Keratinocyte (primary cell): ENCODE data around the gene NCAM2. TPM values are rescaled to one million over a fixed set of nuclear protein-coding genes. Genes with fewer than 3 reads are reported as not detected.

Source experiments
- DNase-seq: peaks from one replicate; pipeline ENCODE4 v3.0.0-alpha.2; 2011; ENCODE audit warnings: low read depth, missing footprints, low spot score
- FAIRE-seq: peaks from 2 replicates; lab custom pipeline; 2011; peaks lifted over from hg19 to GRCh38; lab: Jason Lieb, UNC
- H2AFZ ChIP-seq: 2 replicates; pipeline ENCODE4 v1.6.0; 2012; ENCODE audit warnings: low read length, control low read depth, inconsistent platforms; ENCODE audit not compliant: control insufficient read depth
- H3K27ac ChIP-seq: 2 replicates; pipeline ENCODE4 v1.5.1; 2011; ENCODE audit warnings: low read length; ENCODE audit not compliant: control insufficient read depth, insufficient read depth
- H3K27me3 ChIP-seq: 3 replicates; pipeline ENCODE4 v1.6.0; 2011; ENCODE audit warnings: low read length; ENCODE audit not compliant: control insufficient read depth, insufficient read depth; ENCODE audit errors: extremely low read depth
- H3K36me3 ChIP-seq, 2 experiments: 2 replicates in 1 of 2; 3 replicates in 1 of 2; pipeline ENCODE4 v1.5.1; 2011; ENCODE audit warnings: low read length in 2 of 2, mild to moderate bottlenecking in 1 of 2; ENCODE audit not compliant: control insufficient read depth in 2 of 2, insufficient read depth in 2 of 2; ENCODE audit errors: extremely low read depth in 1 of 2
- H3K4me1 ChIP-seq: 3 replicates; pipeline ENCODE4 v1.5.1; 2011; ENCODE audit warnings: low read length; ENCODE audit not compliant: control insufficient read depth, insufficient read depth; ENCODE audit errors: extremely low read depth
- H3K4me2 ChIP-seq: 3 replicates; pipeline ENCODE4 v1.6.0; 2011; ENCODE audit warnings: low read depth, low read length; ENCODE audit not compliant: control insufficient read depth, insufficient read depth; ENCODE audit errors: extremely low read depth
- H3K4me3 ChIP-seq, 3 experiments: fragments of 200-600 bp in 1 of 3; sonication (generic) in 1 of 3; 2 replicates in 2 of 3; 3 replicates in 1 of 3; pipeline ENCODE4 v1.5.1; 2011 to 2016; ENCODE audit warnings: low read length in 3 of 3, mild to moderate bottlenecking in 3 of 3, control low read depth in 2 of 3, inconsistent platforms in 1 of 3, low read depth in 1 of 3, mixed read lengths in 1 of 3, mixed run types in 1 of 3, moderate library complexity in 1 of 3; ENCODE audit not compliant: control insufficient read depth in 2 of 3, insufficient read depth in 2 of 3; ENCODE audit errors: extremely low read depth in 1 of 3
- H3K79me2 ChIP-seq: 2 replicates; pipeline ENCODE4 v1.6.0; 2012; ENCODE audit warnings: low read length; ENCODE audit not compliant: control insufficient read depth, insufficient read depth
- H3K9ac ChIP-seq: 3 replicates; pipeline ENCODE4 v1.6.0; 2011; ENCODE audit warnings: low read length; ENCODE audit not compliant: control insufficient read depth, insufficient read depth; ENCODE audit errors: extremely low read depth
- H3K9me1 ChIP-seq: 3 replicates; pipeline ENCODE4 v1.6.0; 2011; ENCODE audit warnings: low read length; ENCODE audit not compliant: control insufficient read depth, insufficient read depth; ENCODE audit errors: extremely low read depth
- H3K9me3 ChIP-seq: 2 replicates; pipeline ENCODE4 v1.5.1; 2012; ENCODE audit warnings: low read depth, low read length; ENCODE audit not compliant: control insufficient read depth
- H4K20me1 ChIP-seq: 3 replicates; pipeline ENCODE4 v1.6.0; 2011; ENCODE audit warnings: low read length; ENCODE audit not compliant: control insufficient read depth, insufficient read depth; ENCODE audit errors: extremely low read depth
- EZH2 ChIP-seq: IDR thresholded peaks from one replicate; pipeline ENCODE4 v1.6.1; 2012; ENCODE audit warnings: inconsistent platforms, mild to moderate bottlenecking, low read length, moderate library complexity
- dilution Hi-C: fragments of 300-500 bp; cut with MboI; formaldehyde crosslinking; loops from one replicate; pipeline ENCODE4 v1.7.0; 2020; ENCODE audit warnings: low sequenced_read_pairs; ENCODE audit not compliant: extremely low pct_ligation_motif_present
- polyA plus RNA-seq, 5 experiments: library from polyadenylated mRNA; depleted of rRNA in 3 of 5; stranded (reverse) in 3 of 5; stranded (forward) in 1 of 5; unstranded in 1 of 5; fragments of >200 nt; gene quantifications; 1 replicate in 1 of 5; 2 replicates in 3 of 5; 3 replicates in 1 of 5; pipeline versions ENCODE4 v1.2.1 to v1.2.3, GENCODE V29; 2011 to 2012; ENCODE audit warnings: missing spikeins in 2 of 5, low read depth in 1 of 5, low replicate concordance in 1 of 5
- TF ChIP-seq, protein P1 (sequence below), 3 experiments: IDR thresholded peaks in 1 of 3; conservative IDR thresholded peaks in 1 of 3; optimal IDR thresholded peaks in 1 of 3; 2 replicates in 2 of 3; 3 replicates in 1 of 3; pipeline versions ENCODE3 to v1.5.1; 2011; ENCODE audit warnings: low read length in 3 of 3, mild to moderate bottlenecking in 3 of 3, moderate library complexity in 2 of 3, control low read depth in 1 of 3, inconsistent platforms in 1 of 3; ENCODE audit not compliant: insufficient read depth in 2 of 3; ENCODE audit errors: extremely low read depth in 1 of 3

The NCAM2 gene
- polyA plus RNA-seq, 1 donor (not counting 4 experiments of a cell fraction or from before 2014, with no cell fraction given), result 0.16 TPM

DNA sequence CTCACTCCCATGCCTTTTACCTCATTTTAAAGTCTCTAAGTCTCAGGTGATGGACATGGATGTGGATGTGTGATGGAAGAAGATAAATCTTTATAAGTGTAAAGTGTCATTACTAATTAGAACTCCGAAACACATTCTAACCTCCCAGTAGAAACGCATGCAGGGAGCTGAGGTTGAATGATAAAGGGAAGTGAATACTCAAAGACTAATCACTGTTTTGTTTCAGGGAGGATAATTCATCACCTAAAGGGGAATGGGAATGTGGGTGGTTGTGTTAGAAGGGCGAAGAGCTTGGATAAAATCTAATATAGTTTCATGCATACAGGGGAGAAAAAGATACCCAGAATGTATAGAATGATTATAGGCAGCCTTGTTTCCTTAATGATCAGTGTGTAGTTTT lies 12.5 kb downstream of the NCAM2 start:
- Histone ChIP-seq H3K79me2 (no peaks in the 10 kb centered on the region), H3K27ac (no peak overlapping the region), H3K27me3 (no peaks in the 10 kb centered on the region), H4K20me1 (no peaks in the 10 kb centered on the region), H3K9ac (no peak overlapping the region), H3K9me1 (no peaks in the 10 kb centered on the region), H2AFZ (no peak overlapping the region), H3K9me3 (no peaks in the 10 kb centered on the region), H3K36me3 (no peaks in the 10 kb centered on the region), H3K4me2 (no peak overlapping the region), H3K4me1 (no peaks in the 10 kb centered on the region), H3K4me3 (no peak overlapping the region)
- DNase-seq, result no peak
- no peak for TF ChIP-seq EZH2
- TF ChIP-seq, protein P1, sequence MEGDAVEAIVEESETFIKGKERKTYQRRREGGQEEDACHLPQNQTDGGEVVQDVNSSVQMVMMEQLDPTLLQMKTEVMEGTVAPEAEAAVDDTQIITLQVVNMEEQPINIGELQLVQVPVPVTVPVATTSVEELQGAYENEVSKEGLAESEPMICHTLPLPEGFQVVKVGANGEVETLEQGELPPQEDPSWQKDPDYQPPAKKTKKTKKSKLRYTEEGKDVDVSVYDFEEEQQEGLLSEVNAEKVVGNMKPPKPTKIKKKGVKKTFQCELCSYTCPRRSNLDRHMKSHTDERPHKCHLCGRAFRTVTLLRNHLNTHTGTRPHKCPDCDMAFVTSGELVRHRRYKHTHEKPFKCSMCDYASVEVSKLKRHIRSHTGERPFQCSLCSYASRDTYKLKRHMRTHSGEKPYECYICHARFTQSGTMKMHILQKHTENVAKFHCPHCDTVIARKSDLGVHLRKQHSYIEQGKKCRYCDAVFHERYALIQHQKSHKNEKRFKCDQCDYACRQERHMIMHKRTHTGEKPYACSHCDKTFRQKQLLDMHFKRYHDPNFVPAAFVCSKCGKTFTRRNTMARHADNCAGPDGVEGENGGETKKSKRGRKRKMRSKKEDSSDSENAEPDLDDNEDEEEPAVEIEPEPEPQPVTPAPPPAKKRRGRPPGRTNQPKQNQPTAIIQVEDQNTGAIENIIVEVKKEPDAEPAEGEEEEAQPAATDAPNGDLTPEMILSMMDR (optimal IDR thresholded peaks at IDR 0.05 in 1 of 3, IDR thresholded peaks at IDR 0.05 in 1 of 3, conservative IDR thresholded peaks at IDR 0.05 in 1 of 3; ENCODE audit: extremely low read depth in 1 of 3, insufficient read depth in 2 of 3, low read length in 3 of 3), result no peak
- dilution Hi-C loops, result no loop called here
- no peak for FAIRE-seq

DNA sequence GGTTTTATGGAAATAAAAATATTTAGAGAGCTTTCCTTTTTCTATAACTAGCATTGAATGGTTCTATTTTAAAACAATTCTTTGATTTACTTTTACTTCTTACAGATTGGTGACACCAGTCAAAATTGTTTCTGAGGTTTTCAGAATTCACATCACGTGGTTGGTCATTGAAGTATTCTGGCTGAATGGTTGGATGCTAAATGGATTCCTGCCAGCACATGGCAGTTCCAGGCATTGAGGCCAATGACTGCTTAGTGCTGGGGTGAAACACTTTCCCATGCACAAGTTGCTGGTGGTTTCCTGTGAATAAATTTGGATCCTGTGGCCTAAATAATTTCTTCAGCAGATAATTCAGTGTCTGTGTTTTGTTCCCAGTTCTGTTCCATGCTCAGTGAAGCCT lies 20.6 kb downstream of the NCAM2 start:
- Histone ChIP-seq H3K4me1 (no peaks in the 10 kb centered on the region), H4K20me1 (no peaks in the 10 kb centered on the region), H3K27ac (no peak overlapping the region), H3K27me3 (no peaks in the 10 kb centered on the region), H3K36me3 (no peaks in the 10 kb centered on the region), H3K9me3 (no peaks in the 10 kb centered on the region), H3K9ac (no peak overlapping the region), H3K4me3 (no peak overlapping the region), H3K9me1 (no peaks in the 10 kb centered on the region), H3K79me2 (no peaks in the 10 kb centered on the region), H2AFZ (no peak overlapping the region), H3K4me2 (no peak overlapping the region)
- dilution Hi-C loops, result no loop called here
- no peak for TF ChIP-seq EZH2
- TF ChIP-seq, protein P1 (optimal IDR thresholded peaks at IDR 0.05 in 1 of 3, IDR thresholded peaks at IDR 0.05 in 1 of 3, conservative IDR thresholded peaks at IDR 0.05 in 1 of 3; ENCODE audit: extremely low read depth in 1 of 3, insufficient read depth in 2 of 3, low read length in 3 of 3), result no peak
- FAIRE-seq (no peak), DNase-seq (no peak)
